Islet precursor cell (in vitro differentiated cells): ENCODE data around the gene PDGFD.

Experiments used
- DNase-seq: peaks from one replicate; pipeline ENCODE4 v3.0.0-alpha.2; 2018

Gene PDGFD

DNA sequence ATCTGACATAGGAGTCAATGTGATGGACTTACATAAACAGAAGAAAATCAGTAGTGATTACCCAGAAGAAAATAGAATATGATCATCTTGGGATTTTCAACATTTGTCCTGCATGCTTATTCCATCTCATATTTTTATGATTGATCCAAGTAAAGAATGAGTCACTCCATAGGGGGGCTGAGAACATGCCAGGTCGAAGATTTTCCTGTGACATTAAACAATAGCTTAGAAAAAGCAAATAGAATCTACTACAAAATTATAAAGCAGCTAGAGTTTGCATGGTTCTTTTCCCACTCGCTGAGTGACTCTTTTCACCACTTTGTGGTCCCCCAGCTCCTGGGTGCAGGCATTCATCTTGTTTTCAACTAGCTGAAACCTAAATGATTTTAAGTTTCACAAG lies 71.2 kb downstream of the PDGFD start:
- no peak for DNase-seq

DNA sequence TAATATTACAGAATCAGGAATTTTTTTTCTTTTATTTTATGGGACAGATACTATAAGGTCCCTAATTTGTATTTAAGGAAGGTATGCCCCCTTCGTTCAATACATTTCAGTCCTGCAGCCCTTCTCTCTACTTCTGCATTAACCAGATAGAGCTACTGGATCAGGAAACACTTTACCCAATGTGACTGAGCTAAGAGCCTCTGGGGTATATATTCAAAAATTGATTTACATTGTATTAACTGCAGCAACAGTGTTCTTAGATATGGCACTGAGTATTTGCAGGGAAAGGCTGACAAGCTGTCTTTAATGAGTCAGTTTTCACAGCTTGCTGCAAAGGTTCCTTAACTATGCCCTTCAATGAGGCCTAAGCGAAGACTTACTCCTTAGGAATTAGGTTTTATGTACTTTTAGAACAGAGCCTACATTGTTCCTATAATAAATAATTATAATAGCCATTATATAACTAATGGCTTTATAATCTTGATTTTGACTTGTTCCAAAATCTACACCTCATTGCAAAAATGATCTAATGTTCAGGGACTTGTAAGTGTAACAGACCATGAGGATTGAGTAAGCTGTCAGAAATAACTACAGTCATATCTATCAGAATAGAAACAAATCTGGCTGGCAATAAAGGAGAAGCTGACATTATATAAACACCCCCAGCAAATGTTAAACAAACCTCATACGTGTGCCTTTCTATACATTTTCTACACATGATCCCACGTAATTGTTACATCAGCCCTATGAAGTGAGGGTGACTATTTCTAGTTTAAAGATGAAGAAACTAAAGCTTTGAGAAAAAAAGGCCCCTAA lies 72.5 kb downstream of the PDGFD start:
- DNase-seq, result no peak

DNA sequence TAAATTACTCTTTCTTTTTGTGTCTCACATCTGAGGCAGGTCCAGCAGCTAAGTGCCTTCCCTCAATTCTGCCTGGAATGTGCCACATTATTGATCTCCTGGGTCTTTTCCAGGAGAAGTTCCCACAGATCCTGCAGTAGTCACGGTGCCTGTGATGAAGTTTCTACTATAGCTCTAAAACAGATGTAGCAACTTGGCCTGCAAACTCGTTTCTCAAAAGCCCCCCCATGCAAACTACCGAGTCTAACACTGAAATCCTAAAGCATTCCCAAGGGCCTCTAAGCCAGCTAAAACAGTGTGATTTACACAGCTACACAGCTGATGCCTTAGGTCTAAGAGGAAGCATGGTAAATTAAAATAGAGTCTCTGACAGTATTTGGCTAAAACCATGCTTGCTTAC lies 73.2 kb downstream of the PDGFD start:
- no peak for DNase-seq

DNA sequence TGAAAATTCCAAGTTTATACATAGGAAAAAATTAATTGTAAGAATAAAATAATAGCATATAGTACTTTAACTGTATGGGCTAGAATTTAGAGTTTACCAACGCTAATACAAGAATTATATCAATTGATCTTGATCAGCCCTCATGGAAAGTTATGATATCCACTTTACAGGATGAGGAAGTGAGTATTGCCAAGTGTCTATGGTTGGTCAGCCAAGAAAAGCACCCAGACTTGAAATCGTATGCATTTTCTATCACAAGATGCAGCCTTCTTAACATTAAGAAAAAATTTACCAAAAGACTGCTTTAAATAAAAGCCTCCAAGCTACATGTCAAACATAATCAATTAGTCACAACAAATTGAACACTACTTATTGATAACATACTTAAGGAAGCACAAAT lies 74.5 kb downstream of the PDGFD start:
- no peak for DNase-seq

DNA sequence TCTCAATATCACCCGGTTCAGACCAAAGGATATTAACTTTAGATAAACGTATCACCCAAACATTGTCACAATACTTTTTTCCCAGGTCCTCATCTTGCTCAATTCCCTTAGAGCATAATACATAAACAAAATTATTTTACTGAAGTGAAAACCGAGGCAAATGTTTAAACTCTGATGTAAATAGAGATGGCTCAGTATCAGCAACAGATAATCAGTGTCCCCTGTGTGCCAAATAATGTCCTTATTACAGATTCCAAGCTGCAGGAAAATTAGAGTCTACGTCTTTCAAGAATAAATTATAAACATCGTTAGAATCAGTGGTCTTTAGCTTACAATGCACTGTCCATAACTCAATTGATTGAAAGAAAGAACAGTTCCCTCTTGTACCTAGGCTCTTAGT lies 77.3 kb downstream of the PDGFD start:
- no peak for DNase-seq

DNA sequence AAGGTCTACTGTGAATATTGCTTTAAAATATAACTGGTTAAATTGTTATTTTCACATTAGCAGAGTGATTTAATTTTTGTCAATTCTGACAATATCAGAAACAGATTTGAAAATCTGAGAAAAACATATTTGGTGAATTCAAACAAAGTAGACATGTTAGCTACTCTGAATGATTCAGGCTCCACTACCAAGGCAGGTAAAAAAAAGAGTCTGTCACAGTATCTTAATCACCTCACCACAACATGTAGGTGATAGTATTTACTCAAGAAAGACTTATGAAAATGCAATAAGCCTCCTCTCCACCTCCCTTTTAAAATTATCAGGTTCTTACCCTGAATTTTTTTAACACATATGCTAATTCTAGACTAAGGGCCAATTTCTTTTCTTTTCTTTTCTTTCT lies 85.0 kb downstream of the PDGFD start:
- DNase-seq, result no peak

DNA sequence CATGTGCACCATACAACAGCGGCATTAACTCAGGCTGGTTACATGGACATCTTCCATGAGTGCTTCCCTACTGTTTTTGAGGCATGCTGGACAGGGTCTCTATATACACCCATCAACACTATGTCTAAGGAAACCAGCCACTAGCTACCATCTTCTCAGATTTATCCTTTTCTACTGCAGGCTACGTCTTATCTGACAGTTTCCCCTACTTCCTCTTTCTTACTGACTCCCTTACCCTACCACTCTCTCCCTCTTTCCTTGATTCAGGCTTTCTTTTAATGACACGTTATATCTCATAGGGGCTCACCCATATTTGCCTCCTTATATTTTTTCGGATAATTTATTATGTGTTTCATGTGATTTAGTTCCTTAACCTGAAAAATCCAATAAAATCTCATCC lies 85.7 kb downstream of the PDGFD start:
- DNase-seq, result no peak

DNA sequence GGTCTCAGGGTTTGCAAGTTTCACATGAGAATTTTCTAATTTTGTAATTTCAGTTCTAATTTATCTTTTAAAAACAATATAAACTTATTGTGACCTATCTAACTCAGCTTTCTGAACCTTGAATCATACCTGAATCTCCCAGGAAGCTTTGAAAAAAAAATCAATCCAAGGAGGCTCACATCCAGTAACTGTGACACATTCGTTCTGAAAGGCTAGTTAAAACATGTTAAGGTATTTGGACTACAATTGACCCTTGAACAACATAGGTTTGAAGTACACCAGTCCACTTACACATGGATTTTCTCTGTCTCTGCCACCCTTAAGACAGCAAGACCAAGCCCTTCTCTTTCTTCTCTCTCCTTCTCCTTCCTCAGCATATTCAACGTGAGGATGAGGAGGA lies 87.5 kb downstream of the PDGFD start:
- no peak for DNase-seq

DNA sequence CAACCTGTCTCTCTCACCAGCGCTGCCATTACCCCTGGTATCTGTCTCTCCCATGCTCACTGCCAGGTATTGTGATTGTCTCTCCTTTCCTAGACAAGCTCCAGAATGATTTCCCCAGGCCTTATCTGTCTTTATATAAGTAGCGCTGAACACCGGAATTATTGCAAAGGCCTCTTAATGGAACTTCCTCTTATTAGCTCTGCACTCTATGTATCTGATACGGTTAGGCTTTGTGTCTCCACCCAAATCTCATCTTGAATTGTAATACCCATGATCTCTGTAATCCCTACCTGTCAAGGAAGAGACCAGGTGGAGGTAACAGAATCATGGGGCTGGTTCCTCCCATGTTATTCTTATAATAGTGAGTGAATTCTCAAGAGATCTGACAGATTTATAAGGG lies 88.2 kb downstream of the PDGFD start:
- DNase-seq, result no peak

DNA sequence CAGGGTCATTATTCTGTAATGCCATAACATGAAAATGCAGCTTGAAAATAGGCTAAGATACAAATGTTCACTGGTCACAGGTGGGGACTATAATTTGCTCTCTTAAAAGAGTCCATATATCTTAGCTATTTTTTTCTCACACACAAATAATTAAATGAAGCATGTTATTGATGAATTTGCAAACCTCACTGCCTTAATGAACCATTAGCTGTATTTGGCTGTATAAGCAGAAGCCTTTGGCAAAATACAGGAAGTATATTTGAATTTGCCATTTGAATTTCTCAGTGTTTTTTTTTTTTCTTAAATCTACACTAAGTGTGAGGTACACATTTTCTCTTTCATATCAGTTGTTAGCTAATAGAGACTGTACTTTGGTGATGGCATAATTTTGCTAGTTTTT lies 88.9 kb downstream of the PDGFD start:
- DNase-seq, result no peak

DNA sequence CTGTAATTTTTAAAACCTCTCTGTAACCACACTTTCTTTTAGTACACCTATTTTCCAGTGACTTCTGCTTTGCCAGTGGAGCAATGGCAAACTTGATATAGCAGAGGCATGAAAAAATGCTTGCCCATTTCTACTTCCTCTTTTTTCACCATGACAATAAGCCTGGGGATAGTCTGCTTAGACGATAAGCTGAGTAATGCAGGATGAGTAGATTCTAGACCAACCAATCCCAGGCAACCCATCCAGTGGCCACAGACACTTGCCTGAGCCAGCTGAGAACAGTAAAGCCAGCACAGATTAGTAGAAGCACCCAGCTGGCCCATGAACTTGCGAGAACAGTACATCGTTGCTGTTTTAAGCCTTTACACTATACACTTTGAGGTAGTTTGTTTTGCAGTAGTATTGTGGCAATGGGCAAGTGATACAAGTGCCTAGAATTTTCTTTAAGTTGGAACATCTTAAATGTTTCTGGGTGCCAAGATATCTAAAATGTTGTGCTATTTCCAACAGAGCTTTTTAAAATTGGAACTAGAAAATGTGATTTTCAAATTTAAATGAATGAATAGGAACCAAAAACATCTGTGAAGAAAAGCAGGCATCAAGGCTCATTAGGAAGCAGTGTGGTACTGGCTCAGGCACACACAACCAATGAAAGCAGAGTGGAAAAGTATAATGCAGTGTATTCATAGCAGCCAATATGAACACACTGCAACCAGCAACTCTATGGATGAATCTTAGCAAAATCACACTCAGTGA lies 89.8 kb downstream of the PDGFD start:
- DNase-seq, result peak; percentile 68

DNA sequence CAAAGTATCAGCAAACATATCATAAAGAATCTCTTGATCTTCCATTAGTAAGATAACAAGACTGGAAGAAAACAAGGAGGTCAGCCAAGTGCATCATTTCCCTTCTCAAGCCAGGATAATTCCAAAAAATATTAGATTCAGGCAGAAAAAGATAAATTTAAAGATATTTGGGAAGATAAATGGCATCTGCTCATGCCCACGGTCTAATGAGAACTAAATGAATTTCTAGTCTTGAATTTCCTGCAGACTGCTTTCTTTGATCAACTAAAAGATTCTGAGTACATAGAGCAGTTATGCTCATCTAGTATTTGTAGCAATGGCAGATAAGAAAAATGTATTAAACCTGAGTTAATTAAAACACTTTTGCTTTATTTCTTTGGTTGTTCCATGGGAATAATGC lies 96.4 kb downstream of the PDGFD start:
- DNase-seq, result no peak

DNA sequence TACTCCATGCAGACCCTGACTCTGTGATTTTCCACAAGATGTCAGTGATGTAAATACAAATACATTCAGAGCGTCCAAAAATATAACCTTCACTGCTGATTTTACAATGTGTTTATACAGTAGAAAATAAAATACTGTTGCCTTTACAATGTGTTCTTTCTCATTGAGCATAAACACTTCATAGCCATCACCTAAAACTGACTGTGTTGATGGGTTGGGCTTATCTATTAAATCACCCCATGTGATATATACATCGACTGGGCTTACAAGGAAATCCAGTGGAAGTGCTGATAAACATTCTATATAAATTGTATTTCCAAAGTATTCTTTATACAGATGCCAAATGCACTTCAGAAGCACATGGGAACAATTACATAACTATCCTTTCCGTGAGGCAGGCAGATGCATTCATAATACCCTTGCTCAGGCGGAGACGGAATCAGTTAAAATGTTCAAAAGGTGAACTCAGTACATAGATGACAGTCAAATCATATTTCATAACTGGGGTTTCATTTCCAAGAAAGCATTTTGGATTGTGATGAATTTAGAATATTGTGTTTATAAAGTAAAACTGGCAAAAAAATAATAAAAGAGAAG lies 99.8 kb downstream of the PDGFD start:
- no peak for DNase-seq

DNA sequence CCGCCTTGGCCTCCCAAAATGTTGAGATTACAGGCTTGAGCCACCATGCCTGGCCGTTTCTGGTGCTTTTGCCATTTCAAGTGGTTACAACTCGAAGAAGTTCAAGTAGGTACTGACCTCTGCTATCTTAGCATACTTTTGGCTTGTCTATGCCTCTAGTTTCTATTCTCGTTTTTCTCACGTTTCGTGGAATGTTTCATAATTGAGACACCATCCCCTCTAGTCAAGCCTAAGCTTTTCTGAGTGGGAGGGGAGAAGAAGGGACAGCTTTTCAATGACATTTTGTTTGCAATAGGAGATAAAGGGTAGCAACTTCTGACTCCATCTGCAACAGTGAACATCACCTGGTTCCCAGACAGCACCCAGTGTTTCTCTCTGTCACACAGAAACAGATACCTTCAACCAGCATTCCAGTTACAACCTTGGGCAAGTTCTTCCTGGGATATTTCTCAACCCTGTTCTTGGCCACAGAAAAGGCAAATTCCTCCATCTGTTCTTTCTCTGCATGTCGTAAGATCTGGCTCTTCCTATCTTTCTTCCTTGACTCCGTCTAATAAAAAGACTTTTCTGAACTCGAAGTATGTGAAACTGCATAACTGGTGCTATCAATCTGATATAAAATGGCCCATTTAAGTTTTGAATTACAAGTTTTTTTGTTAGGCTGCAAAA lies 102.0 kb downstream of the PDGFD start:
- no peak for DNase-seq

DNA sequence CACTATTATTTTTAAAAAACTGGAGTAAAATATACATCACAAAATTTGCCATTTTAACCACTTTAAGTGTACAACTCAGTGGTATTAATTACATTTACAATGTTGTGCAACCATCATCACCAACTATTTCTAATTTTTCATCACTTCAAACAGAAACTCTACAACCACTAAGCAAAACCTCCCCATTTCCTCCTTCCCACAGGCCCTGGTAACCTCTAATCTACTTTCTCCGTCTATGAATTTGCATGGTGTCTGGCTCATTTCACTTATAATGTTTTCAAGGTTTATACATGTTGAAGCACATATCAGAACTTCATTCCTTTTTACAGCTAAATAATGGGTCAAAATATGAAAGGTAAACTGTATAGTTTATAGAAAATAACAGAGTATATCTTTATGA lies 103.1 kb downstream of the PDGFD start:
- DNase-seq, result no peak

DNA sequence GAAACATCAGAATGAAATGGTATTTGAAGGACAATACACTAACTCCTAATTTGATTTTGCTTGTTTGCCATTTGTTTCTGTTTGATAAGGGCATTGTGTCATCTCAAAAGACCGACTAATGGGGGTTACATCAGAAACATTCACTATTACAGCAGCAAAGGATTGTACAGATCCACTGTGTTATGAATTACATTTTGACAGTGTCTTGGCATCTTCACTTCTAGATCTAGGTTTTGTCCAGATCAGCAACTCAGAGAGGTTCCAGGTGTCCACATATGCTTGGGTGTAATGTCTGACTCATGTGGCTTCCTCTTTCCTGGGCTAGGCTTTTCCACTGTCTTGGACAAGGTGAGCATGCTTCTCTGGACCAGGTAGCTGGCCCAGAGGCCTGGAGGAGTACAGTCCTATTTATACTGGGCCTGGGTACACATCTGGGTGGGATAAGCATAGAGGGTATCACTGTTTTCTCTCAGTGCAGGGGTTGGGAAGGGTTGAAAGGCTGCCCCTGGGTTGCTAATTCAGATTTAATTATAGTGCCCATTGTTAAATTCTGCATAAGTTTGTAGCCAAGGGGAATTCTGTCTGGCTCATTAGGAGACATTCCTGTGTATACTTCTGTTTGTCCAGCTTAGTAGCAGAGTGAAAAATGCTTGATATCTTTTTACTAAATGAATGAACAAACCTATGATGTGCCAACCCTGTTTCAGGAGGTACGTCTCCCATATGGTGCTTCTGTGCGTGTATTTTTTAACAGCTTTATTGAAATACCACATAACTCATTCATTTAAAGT lies 103.7 kb downstream of the PDGFD start:
- DNase-seq, result no peak

DNA sequence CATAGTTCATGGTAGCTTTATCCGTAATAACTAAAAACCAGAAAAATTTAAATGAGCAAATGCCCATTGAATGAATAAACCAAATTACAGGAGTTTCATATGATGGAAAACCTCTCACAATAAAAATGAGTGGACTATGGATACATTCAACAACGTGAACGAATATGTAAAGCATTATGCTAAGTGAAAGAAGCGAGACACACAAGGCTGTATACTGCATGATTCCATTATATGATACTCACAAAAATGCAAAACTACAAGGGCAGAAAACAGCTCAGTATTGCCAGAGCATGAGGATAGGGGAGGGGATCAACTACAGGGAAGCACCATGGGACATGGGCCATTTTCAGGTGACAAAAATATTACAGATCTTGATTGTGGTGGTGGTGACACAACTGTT lies 105.3 kb downstream of the PDGFD start:
- no peak for DNase-seq

DNA sequence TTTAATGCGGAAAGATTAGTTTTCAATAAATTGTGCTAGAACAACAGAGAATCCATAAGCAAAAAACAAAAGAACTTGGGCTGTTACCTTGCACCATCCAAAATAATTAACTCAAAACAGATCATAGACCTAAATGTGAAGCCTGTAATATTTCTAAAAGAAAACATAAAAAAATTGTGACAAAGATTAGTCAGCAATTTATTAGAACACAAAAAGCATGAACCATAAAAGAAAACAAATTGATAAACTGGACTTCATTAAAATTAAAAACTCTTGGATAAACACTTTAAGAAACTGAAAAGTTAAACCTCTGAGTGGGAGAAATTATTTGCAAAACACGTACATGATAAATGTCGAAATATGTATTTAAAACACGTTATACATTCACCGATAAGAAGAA lies 106.0 kb downstream of the PDGFD start:
- DNase-seq, result no peak

DNA sequence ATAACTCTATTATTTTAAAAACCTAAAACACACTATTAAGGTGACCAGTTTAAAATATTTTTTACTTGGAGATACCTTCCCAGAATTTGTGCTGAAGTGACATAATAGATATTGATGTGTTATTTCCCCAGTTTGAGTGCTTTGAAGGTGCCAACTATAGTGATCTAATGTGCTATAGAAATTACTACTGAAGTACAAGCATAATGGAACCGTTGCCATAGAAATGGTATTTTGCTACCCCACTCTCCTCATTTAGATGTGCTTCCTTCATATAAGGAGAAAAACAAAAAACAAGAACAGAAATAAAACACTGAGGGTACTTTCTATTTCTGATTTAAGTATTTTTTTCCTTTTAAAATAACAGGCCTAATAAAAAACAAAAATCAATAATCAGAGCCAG lies 108.4 kb downstream of the PDGFD start:
- no peak for DNase-seq

DNA sequence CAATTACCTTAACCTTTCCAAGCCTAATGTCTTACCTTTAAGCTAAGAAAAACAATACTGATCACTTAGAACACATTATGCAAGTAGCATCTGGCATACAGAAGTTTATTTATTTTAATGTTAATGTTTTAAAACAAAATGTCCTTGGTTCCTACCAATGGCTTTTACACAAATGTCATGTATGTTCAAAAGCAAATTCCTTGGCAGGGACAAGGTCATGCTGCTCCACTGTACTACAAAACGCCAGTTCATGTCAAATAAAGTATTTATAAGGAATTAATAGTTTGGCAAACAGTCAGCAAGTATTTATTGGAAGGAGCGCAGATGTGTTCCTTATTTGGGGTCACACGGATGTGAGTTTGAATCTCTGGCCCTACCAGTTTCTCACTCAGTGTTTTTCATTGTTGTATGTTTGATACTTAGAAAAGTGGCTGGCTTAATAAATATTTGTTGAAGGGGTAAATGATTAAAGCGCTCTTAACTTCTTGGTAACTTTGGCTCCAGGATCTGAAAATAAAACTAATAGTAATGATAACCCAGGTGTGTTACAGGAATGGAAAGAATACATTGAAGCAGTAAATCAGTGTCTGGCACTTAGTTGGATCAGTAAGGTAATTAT lies 108.9 kb downstream of the PDGFD start:
- DNase-seq, result no peak

DNA sequence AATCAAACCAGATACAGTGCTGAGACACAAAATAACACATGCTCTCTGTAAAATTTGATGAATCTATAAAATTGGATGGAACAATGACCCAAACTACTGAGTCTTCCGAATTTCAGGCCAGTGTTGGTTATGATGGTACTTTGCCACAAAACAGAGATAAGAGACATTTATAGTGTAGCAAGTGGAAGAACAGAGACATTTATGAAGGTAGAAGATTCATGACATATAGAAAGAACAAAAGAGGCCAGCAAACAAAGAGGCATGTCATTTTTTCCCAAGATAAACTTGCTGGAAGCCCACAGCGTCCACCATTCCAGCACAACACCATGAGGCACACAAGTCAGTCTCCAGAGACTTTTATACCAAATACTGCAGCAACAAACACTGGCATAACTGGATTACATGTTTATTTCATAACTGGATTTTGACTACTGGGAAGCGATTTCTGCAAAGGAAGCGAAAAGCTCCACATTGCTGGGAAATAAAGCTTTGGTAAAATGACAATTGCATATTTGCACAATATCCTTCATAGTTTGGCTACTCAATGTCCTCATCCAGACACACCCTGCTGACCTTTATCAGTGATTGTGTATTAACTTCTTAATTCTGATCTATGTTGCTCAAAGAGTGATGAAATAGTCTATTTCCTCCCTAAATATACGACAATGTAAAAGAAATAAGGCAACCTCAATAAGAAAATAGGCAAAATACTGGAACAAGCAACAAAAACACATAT lies 110.0 kb downstream of the PDGFD start:
- no peak for DNase-seq

DNA sequence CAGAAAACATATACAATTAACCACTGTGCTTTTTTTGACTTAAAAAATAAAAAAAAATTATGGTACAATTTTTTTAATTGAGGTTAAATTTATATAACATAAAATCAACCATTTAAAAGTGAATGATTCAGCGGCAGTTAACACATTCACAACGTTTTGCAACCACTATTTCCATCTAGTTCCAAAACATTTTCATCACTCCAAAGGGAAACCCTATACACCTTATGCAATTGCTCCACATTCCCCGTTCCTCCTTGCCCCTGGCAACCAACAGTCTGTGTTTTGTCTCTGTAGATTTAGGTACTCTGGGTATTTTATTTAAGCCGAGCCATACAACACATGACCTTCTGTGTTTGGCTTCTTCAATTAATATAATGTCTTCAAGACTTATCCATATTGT lies 112.2 kb downstream of the PDGFD start:
- no peak for DNase-seq
